Nephron progenitor cell (in vitro differentiated cells): Measurements from ENCODE around the gene NPAS4.
A peak's percentile ranks its signal among the peaks of the same experiment; 100 is the strongest.
"Not testable (repeated sequence)": the region's sequence is repeated elsewhere in the genome, so short reads cannot be mapped to it uniquely, and the experiment has no call there.

ENCODE experiments used
- DNase-seq: peaks from one replicate; pipeline ENCODE4 v3.0.0; 2021
- H3K27ac Mint-ChIP-seq: 2 replicates; pipeline ENCODE4 v1.8.0; 2021; ENCODE audit warnings: mild to moderate bottlenecking, moderate library complexity, mixed read lengths
- H3K27me3 Mint-ChIP-seq: 2 replicates; pipeline ENCODE4 v1.8.0; 2021; ENCODE audit warnings: mild to moderate bottlenecking, low read depth, mixed read lengths; ENCODE audit not compliant: poor library complexity
- H3K36me3 Mint-ChIP-seq: 2 replicates; pipeline ENCODE4 v1.8.0; 2021; ENCODE audit warnings: low read depth, mixed read lengths
- H3K4me1 Mint-ChIP-seq: 2 replicates; pipeline ENCODE4 v1.8.0; 2021; ENCODE audit warnings: mixed read lengths
- H3K4me3 Mint-ChIP-seq: 2 replicates; pipeline ENCODE4 v1.8.0; 2021; ENCODE audit warnings: mild to moderate bottlenecking, moderate library complexity, mixed read lengths
- H3K9me3 Mint-ChIP-seq: 2 replicates; pipeline ENCODE4 v1.8.0; 2021; ENCODE audit warnings: mild to moderate bottlenecking, moderate library complexity, mixed read lengths
- CTCF ChIP-seq: fragments of 200-600 bp; sonication (generic); IDR thresholded peaks from 2 replicates; pipeline ENCODE4 v1.5.0; 2021; ENCODE audit warnings: antibody characterized with exemption

NPAS4 gene

GRCh38 chr11:66419825-66420224 lies 1.0 kb upstream of the NPAS4 start:
- Mint-ChIP-seq H3K4me1 (peaks cover 19% of the 10 kb centered on the region), H3K27ac (no peak overlapping the region), H3K36me3 (no peaks in the 10 kb centered on the region), H3K9me3 (peaks cover 3% of the 10 kb centered on the region), H3K27me3 (peaks cover 58% of the 10 kb centered on the region), H3K4me3 (peak overlapping the region; percentile 30)
- peak; percentile 56 for DNase-seq
- no peak for TF ChIP-seq CTCF

DNA sequence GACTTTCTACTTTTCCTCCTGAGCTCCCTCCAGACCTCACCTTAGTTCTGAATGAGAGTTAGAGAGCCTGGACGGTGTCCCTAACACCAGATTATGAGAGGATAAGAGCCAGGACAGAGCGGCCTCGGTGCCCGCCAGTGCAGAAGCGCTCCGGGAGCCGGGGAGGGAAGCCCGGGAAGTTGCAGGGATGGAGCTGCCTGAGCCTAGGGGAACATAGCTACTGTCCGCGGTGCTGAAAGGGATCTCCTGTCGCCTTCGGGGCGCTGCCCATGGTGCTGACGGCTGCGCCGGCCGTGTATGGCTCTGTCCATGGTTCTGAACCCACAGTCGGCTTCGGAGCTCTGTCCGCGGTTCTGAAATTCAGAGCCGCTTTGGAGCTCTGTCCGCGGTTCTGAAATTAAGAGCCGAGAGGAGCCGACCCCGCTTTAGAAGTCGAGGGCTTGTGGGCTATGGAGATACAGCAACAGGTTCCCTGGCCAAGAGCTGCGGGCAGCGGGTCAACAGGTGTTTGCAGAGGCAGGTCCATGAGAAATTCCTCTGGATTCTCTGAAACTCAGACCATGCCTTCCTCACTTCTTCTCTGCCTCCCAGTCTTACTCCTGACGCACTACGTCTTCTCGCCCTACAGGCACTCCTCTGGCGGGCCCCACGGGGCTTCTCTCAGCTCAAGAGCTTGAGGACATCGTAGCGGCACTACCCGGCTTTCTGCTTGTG lies 814 bp downstream of the NPAS4 start:
- Mint-ChIP-seq H3K4me1 (peaks cover 19% of the 10 kb centered on the region), H3K9me3 (peaks cover 3% of the 10 kb centered on the region), H3K27ac (no peak overlapping the region), H3K36me3 (no peaks in the 10 kb centered on the region), H3K27me3 (peaks cover 50% of the 10 kb centered on the region), H3K4me3 (peak overlapping the region; percentile 18)
- TF ChIP-seq CTCF: no peak
- peak; percentile 97 for DNase-seq

DNA sequence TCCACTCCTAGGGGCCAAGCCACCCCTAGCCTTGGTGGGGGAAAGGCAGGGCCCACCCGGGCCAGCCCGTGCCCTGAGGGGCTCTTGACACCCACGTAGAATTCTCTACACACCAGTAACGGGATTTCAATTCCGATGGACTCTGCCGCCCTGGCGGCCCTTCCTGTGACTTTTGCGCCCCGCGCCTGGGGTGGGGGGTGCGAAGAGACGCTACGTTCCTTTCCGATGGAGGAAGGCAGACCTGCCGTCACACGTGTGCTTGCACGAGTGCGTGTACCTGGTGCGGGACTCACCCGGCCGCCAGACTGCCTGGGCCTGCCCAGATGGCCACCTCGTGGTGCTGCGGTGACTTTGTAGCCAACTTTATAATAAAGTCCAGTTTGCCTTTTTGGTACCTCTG lies 5.5 kb downstream of the NPAS4 start:
- H3K9me3 Mint-ChIP-seq: no peaks in the 10 kb centered on the region
- H3K4me3 Mint-ChIP-seq: no peak overlapping the region
- peaks cover 10% of the 10 kb centered on the region for H3K27me3 Mint-ChIP-seq
- H3K36me3 Mint-ChIP-seq: peaks cover 2% of the 10 kb centered on the region
- no peak for TF ChIP-seq CTCF
- H3K4me1 Mint-ChIP-seq: no peaks in the 10 kb centered on the region
- no peak for DNase-seq
- no peak overlapping the region for H3K27ac Mint-ChIP-seq

GRCh38 chr11:66428933-66429332 lies 8.1 kb downstream of the NPAS4 start:
- H3K9me3 Mint-ChIP-seq: no peaks in the 10 kb centered on the region
- H3K36me3 Mint-ChIP-seq: peaks cover 14% of the 10 kb centered on the region
- no peak for DNase-seq
- no peak overlapping the region for H3K27ac Mint-ChIP-seq
- no peak overlapping the region for H3K4me3 Mint-ChIP-seq
- H3K27me3 Mint-ChIP-seq: peaks cover 5% of the 10 kb centered on the region
- TF ChIP-seq CTCF: no peak
- no peaks in the 10 kb centered on the region for H3K4me1 Mint-ChIP-seq

- Mint-ChIP-seq H3K9me3 (no peaks in the 10 kb centered on the region), H3K36me3 (peaks cover 20% of the 10 kb centered on the region), H3K27me3 (no peaks in the 10 kb centered on the region), H3K4me3 (no peak overlapping the region), H3K27ac (no peak overlapping the region), H3K4me1 (no peaks in the 10 kb centered on the region)
- peak; percentile 81 for TF ChIP-seq CTCF
- DNase-seq: peak; percentile 83
Measured at GRCh38 chr11:66429983-66430602, 9.3 kb downstream of the NPAS4 start.

GRCh38 chr11:66431287-66431686 lies 10.5 kb downstream of the NPAS4 start:
- not testable (repeated sequence) for DNase-seq, H3K4me1 Mint-ChIP-seq, H3K27ac Mint-ChIP-seq, H3K4me3 Mint-ChIP-seq, H3K27me3 Mint-ChIP-seq, H3K9me3 Mint-ChIP-seq
- H3K36me3 Mint-ChIP-seq: peaks cover 31% of the 10 kb centered on the region

- H3K36me3 Mint-ChIP-seq: peaks cover 38% of the 10 kb centered on the region
- H3K27me3 Mint-ChIP-seq, H3K4me3 Mint-ChIP-seq: not testable (repeated sequence)
Measured at GRCh38 chr11:66431871-66432329, 11.1 kb downstream of the NPAS4 start.

More at GRCh38 chr11:66431871-66432329, 11.1 kb downstream of the NPAS4 start:
- not testable (repeated sequence) for H3K9me3 Mint-ChIP-seq, H3K4me1 Mint-ChIP-seq, DNase-seq, H3K27ac Mint-ChIP-seq
